GM12878 (cell line): ENCODE results near the gene PELO. TPM values are rescaled to one million over a fixed set of nuclear protein-coding genes. Genes with fewer than 3 reads are reported as not detected.

Experiments
- ATAC-seq: fragments of 200-7000 bp; cut with Tn5 transposase; 3 replicates; pipeline ENCODE4 v1.9.1; 2020; ENCODE audit warnings: mild to moderate bottlenecking, moderate library complexity
- BruUV-seq: library from RNA; stranded (reverse); fragments of 400-500 nt; replicated peaks from 2 replicates; lab custom pipeline; 2021; lab: Mats Ljungman, UMichigan
- CTCF ChIA-PET: fragments of 300-600 bp; sonication (Branson Sonifier 250); formaldehyde crosslinking; extraction: SDS; loops from one replicate; lab custom pipeline; 2021; ENCODE audit warnings: inconsistent platforms; lab: Yijun Ruan, JAX
- POLR2A ChIA-PET: fragments of 350-600 bp; formaldehyde crosslinking; extraction: SDS; loops from one replicate; lab custom pipeline; 2021; ENCODE audit warnings: inconsistent platforms; lab: Charles Lee
- RAD21 ChIA-PET: fragments of 300-600 bp; sonication (Branson Sonifier 250); formaldehyde crosslinking; loops from one replicate; lab custom pipeline; 2023; ENCODE audit warnings: antibody characterized with exemption; ENCODE audit not compliant: unreplicated experiment; lab: Charles Lee
- SMC1A ChIA-PET: fragments of 300-600 bp; sonication (Branson Sonifier 250); formaldehyde crosslinking; loops from one replicate; lab custom pipeline; 2023; ENCODE audit not compliant: unreplicated experiment, uncharacterized antibody; lab: Charles Lee
- DNase-seq: peaks from one replicate; pipeline ENCODE4 v3.0.0-alpha.2; 2011; ENCODE audit warnings: low read depth, low spot score
- FAIRE-seq: peaks from 3 replicates; lab custom pipeline; 2011; peaks lifted over from hg19 to GRCh38; lab: Jason Lieb, UNC
- H2AFZ ChIP-seq: 2 replicates; pipeline ENCODE4 v1.6.0; 2011; ENCODE audit warnings: low read depth, low read length, control low read depth; ENCODE audit not compliant: control insufficient read depth
- H3K27ac ChIP-seq: 2 replicates; pipeline ENCODE4 v1.5.1; 2011; ENCODE audit warnings: control low read depth; ENCODE audit not compliant: control insufficient read depth, insufficient read depth
- H3K27me3 ChIP-seq, 2 experiments: replicated peaks in 1 of 2; 2 replicates each; pipeline versions ENCODE4 v1.6.0 to v1.6.1; 2011; ENCODE audit warnings: low read length in 1 of 2; ENCODE audit not compliant: control insufficient read depth in 2 of 2, insufficient read depth in 2 of 2
- H3K36me3 ChIP-seq, 2 experiments: 2 replicates each; pipeline ENCODE4 v1.5.1; 2011; ENCODE audit warnings: low read length in 1 of 2; ENCODE audit not compliant: control insufficient read depth in 2 of 2, insufficient read depth in 2 of 2
- H3K4me1 ChIP-seq: 2 replicates; pipeline ENCODE4 v1.6.1; 2011; ENCODE audit warnings: mild to moderate bottlenecking, low read length, moderate library complexity, mixed read lengths; ENCODE audit not compliant: control insufficient read depth, insufficient read depth
- H3K4me2 ChIP-seq: 2 replicates; pipeline ENCODE4 v1.6.0; 2011; ENCODE audit warnings: control low read depth; ENCODE audit not compliant: control insufficient read depth, insufficient read depth
- H3K4me3 ChIP-seq: fragments of 200-600 bp; sonication (generic); 2 replicates; pipeline ENCODE4 v1.5.1; 2016
- H3K79me2 ChIP-seq: 2 replicates; pipeline ENCODE4 v1.6.0; 2011; ENCODE audit warnings: low read length; ENCODE audit not compliant: control insufficient read depth, insufficient read depth
- H3K9ac ChIP-seq: 2 replicates; pipeline ENCODE4 v1.8.0; 2011; ENCODE audit warnings: low read length, control low read depth, mixed read lengths; ENCODE audit not compliant: control insufficient read depth, insufficient read depth
- H3K9me3 ChIP-seq: replicated peaks from 3 replicates; pipeline ENCODE4 v1.5.1; 2011; ENCODE audit warnings: mild to moderate bottlenecking, low read length; ENCODE audit not compliant: control insufficient read depth, insufficient read depth
- H4K20me1 ChIP-seq: 2 replicates; pipeline ENCODE4 v1.6.0; 2011; ENCODE audit not compliant: control insufficient read depth, insufficient read depth
- EED ChIP-seq: sonication (generic); IDR thresholded peaks from 2 replicates; pipeline ENCODE4 v1.6.1; 2016; ENCODE audit warnings: antibody characterized with exemption, low read depth
- NRF1 ChIP-seq: conservative IDR thresholded peaks from 2 replicates; pipeline ENCODE4 v1.6.1; 2011; ENCODE audit warnings: mild to moderate bottlenecking, low read depth, low read length, improper control_type of control experiment
- SMC3 ChIP-seq: IDR thresholded peaks from 2 replicates; pipeline ENCODE4 v1.6.1; 2011; ENCODE audit warnings: low read length, improper control_type of control experiment, borderline replicate concordance
- SUZ12 ChIP-seq: fragments of 200-600 bp; sonication (generic); IDR thresholded peaks from one replicate; pipeline ENCODE4 v1.6.1; 2018; ENCODE audit warnings: antibody characterized with exemption, mild to moderate bottlenecking; ENCODE audit not compliant: unreplicated experiment
- TCF3 ChIP-seq: IDR thresholded peaks from 2 replicates; pipeline ENCODE4 v1.6.1; 2012; ENCODE audit warnings: low read depth, mild to moderate bottlenecking, low read length, borderline replicate concordance; ENCODE audit not compliant: insufficient read depth
- WGBS: methylation state at CpG from one replicate; pipeline ENCODE4 v1.1.6; 2016; ENCODE audit warnings: low lambda C conversion rate; ENCODE audit not compliant: insufficient replicate concordance, insufficient coverage; ENCODE audit errors: missing lambda C conversion rate; 5-methylcytosine and 5-hydroxymethylcytosine counted together
- in situ Hi-C: fragments of 300-500 bp; cut with MboI; formaldehyde crosslinking; loops from 9 replicates; pipeline ENCODE4 v1.14.3; 2018; ENCODE audit warnings: mixed read lengths
- intact Hi-C: fragments of 100-400 bp; cut with micrococcal nuclease; formaldehyde crosslinking; loops from one replicate; pipeline ENCODE4 v1.14.2; 2022; ENCODE audit not compliant: unreplicated experiment
- polyA plus RNA-seq, 11 experiments: library from polyadenylated mRNA; depleted of rRNA in 4 of 11; unstranded in 6 of 11; stranded (reverse) in 5 of 11; fragments of >200 nt; fragmentation: Nextera tagmentation in 4 of 11; fragmentation: Illumina TruSeq in 1 of 11; extraction: Ambion mirVana in 4 of 11; extraction: Trizol in 1 of 11; gene quantifications; 1 replicate in 1 of 11; 2 replicates in 10 of 11; pipeline versions ENCODE4 v1.2.1 to v1.2.3, GENCODE V29; 2011 to 2016; ENCODE audit warnings: inconsistent platforms in 2 of 11, missing spikeins in 2 of 11, low read depth in 1 of 11
- total RNA-seq, 4 experiments: library from RNA; depleted of rRNA in 3 of 4; stranded (reverse); fragments of >200 nt in 3 of 4; fragmentation: Illumina TruSeq in 1 of 4; extraction: Trizol in 1 of 4; gene quantifications; 2 replicates each; pipeline versions ENCODE4 v1.2.1 to v1.2.3, GENCODE V29; 2013 to 2021
- TF ChIP-seq, protein P1 (sequence below): fragments of 150-350 bp; IDR thresholded peaks from 2 replicates; pipeline ENCODE4 v1.6.1; 2014; ENCODE audit warnings: mild to moderate bottlenecking, low read depth, low read length
- TF ChIP-seq, protein P2 (sequence below): fragments of 450-650 bp; IDR thresholded peaks from 2 replicates; pipeline ENCODE4 v1.6.1; 2017; ENCODE audit warnings: low read depth, mild to moderate bottlenecking, moderate library complexity

PELO gene
- total and polyA plus RNA-seq, 10 of the 15 experiments (the other 5 are each of a cell fraction or from before 2014, with no cell fraction given): 5.6 to 11.9 (median 8.7) TPM

DNA sequence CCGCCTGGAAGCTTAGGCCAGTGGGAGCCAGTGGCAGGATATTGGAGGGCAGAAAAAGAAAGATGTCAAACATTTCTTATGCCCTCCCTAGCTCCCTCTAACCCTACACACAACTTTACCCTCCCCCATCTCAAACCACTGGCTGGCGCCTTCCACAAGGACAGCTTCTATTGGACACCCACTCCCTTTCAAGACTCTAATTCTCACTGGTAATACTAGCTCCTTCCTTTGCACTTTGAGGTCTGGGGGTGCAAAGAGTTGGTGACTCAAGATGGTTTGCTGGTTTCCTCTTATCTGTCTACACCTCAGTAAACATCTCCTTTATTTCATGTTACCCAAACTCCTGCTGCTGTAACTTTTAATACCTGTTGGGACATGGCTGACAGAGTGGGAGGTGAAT, 11.6 kb upstream of the PELO start:
- whole genome bisulfite sequencing: 41% methylated on average over 2 of the region's 2 CpGs
- Histone ChIP-seq H3K27ac (no peak overlapping the region), H3K9ac (no peak overlapping the region), H3K27me3 (peaks cover 0 to 5% of the 10 kb centered on the region in 2 experiments; a peak in 1 of 4 replicates), H3K4me3 (no peak overlapping the region), H4K20me1 (no peaks in the 10 kb centered on the region), H3K4me2 (no peak overlapping the region), H2AFZ (no peak overlapping the region), H3K9me3 (no peaks in the 10 kb centered on the region), H3K36me3 (no peaks in the 10 kb centered on the region), H3K4me1 (peaks cover 11% of the 10 kb centered on the region), H3K79me2 (no peaks in the 10 kb centered on the region)
- intact Hi-C loops: no loop called here
- ChIA-PET SMC1A (interaction anchor here (0.6 to 1.3 kb wide), 3 partner anchors 11 to 139 kb away, joined by 3 to 5 read pairs (median 4); partner anchors contain the start of genes ITGA1 and PELO), POLR2A (interaction anchor here (0.8 kb wide), 1 partner anchor 23 kb away, joined by 3 read pairs; no protein-coding TSS in a partner anchor), RAD21 (no interaction called here), CTCF (interaction anchor here (1.3 to 2.0 kb wide), 2 partner anchors 13 to 139 kb away, joined by 4 to 6 read pairs; no protein-coding TSS in a partner anchor)
- in situ Hi-C loops: no loop called here
- no peak for FAIRE-seq
- TF ChIP-seq NRF1 (no peak), SUZ12 (no peak), EED (no peak), SMC3 (no peak)
- BruUV-seq: no TSS peak
- no peak for ATAC-seq
- DNase-seq: no peak

DNA sequence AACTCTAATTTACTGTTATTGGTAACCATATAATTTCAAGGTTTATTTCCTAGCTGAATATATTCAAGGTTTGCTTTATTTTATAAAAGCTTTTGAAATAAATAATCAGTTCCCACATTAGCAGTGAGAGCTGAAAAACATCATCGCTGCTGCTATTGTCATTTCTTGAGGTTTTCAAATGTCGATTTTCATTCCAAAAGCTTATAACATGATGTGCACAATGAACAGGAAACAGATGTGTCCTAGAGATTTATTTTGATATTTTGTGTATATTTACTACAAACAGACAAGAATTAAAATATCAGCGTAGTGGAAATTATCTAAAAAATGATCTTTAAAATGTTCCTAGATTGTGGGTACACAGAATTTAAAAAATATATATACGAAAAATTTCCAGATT, 10.5 kb upstream of the PELO start:
- H3K9ac ChIP-seq: no peak overlapping the region
- H3K4me2 ChIP-seq: no peak overlapping the region
- TF ChIP-seq, protein P1, sequence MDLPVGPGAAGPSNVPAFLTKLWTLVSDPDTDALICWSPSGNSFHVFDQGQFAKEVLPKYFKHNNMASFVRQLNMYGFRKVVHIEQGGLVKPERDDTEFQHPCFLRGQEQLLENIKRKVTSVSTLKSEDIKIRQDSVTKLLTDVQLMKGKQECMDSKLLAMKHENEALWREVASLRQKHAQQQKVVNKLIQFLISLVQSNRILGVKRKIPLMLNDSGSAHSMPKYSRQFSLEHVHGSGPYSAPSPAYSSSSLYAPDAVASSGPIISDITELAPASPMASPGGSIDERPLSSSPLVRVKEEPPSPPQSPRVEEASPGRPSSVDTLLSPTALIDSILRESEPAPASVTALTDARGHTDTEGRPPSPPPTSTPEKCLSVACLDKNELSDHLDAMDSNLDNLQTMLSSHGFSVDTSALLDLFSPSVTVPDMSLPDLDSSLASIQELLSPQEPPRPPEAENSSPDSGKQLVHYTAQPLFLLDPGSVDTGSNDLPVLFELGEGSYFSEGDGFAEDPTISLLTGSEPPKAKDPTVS: no peak
- TF ChIP-seq, protein P2, sequence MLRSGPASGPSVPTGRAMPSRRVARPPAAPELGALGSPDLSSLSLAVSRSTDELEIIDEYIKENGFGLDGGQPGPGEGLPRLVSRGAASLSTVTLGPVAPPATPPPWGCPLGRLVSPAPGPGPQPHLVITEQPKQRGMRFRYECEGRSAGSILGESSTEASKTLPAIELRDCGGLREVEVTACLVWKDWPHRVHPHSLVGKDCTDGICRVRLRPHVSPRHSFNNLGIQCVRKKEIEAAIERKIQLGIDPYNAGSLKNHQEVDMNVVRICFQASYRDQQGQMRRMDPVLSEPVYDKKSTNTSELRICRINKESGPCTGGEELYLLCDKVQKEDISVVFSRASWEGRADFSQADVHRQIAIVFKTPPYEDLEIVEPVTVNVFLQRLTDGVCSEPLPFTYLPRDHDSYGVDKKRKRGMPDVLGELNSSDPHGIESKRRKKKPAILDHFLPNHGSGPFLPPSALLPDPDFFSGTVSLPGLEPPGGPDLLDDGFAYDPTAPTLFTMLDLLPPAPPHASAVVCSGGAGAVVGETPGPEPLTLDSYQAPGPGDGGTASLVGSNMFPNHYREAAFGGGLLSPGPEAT: no peak
- TF ChIP-seq TCF3: no peak
- ChIA-PET RAD21 (no interaction called here), CTCF (interaction anchor here (2.0 kb wide), 1 partner anchor 12 kb away, joined by 4 read pairs; no protein-coding TSS in a partner anchor), POLR2A (no interaction called here), SMC1A (interaction anchor here (1.3 kb wide), 1 partner anchor 12 kb away, joined by 5 read pairs; no protein-coding TSS in a partner anchor)
- no peaks in the 10 kb centered on the region for H3K79me2 ChIP-seq
- 63% methylated on average over 4 of the region's 4 CpGs for WGBS
- DNase-seq (no peak), FAIRE-seq (no peak), ATAC-seq (no peak)
- in situ Hi-C loops: no loop called here
- no peaks in the 10 kb centered on the region for H3K36me3 ChIP-seq
- no peak overlapping the region for H3K27ac ChIP-seq
- H2AFZ ChIP-seq: no peak overlapping the region
- BruUV-seq: no TSS peak
- peaks cover 0 to 5% of the 10 kb centered on the region in 2 experiments; a peak in 1 of 4 replicates for H3K27me3 ChIP-seq
- H3K4me3 ChIP-seq: no peak overlapping the region
- peaks cover 1% of the 10 kb centered on the region for H3K4me1 ChIP-seq
- intact Hi-C loops: no loop called here
- H3K9me3 ChIP-seq: no peaks in the 10 kb centered on the region
- no peaks in the 10 kb centered on the region for H4K20me1 ChIP-seq
